Measurements from ENCODE around the gene CST1.
"Not testable (repeated sequence)": the region's sequence is repeated elsewhere in the genome, so short reads cannot be mapped to it uniquely, and the experiment has no call there.

The CST1 gene

GRCh38 chr20:23750786-23751185 lies at the start of gene CST1:
CST1 (minus strand) TSS chr20:23750935; CDS start chr20:23750866, 69 bp downstream.
- DNase-seq: not testable (repeated sequence)

GRCh38 chr20:23799216-23799847 lies 48.6 kb upstream of the CST1 start:
- DNase-seq: not testable (repeated sequence)

GRCh38 chr20:23795526-23795925 lies 44.8 kb upstream of the CST1 start:
- DNase-seq: no peak

GRCh38 chr20:23794841-23795240 lies 44.1 kb upstream of the CST1 start:
- no peak for DNase-seq

- no peak for DNase-seq
These were observed 43.3 kb upstream of the CST1 start for GRCh38 chr20:23794065-23794464.

GRCh38 chr20:23783447-23783846 lies 32.7 kb upstream of the CST1 start:
- DNase-seq: no peak

- DNase-seq: no peak
These were observed 31.7 kb upstream of the CST1 start for GRCh38 chr20:23782366-23782983.

GRCh38 chr20:23778676-23779075 lies 27.9 kb upstream of the CST1 start:
- DNase-seq: not testable (repeated sequence)

GRCh38 chr20:23777380-23777779 lies 26.6 kb upstream of the CST1 start:
- DNase-seq: not testable (repeated sequence)

GRCh38 chr20:23776067-23776771 lies 25.5 kb upstream of the CST1 start:
- DNase-seq: no peak

GRCh38 chr20:23774081-23774480 lies 23.3 kb upstream of the CST1 start:
- DNase-seq: no peak

GRCh38 chr20:23773579-23773978 lies 22.8 kb upstream of the CST1 start:
- DNase-seq: no peak

- no peak for DNase-seq
These were observed 22.4 kb upstream of the CST1 start for GRCh38 chr20:23773127-23773526.

GRCh38 chr20:23772074-23772473 lies 21.3 kb upstream of the CST1 start:
- no peak for DNase-seq

GRCh38 chr20:23770384-23770783 lies 19.6 kb upstream of the CST1 start:
- no peak for DNase-seq

GRCh38 chr20:23768520-23768919 lies 17.8 kb upstream of the CST1 start:
- DNase-seq: not testable (repeated sequence)

- no peak for DNase-seq
These were observed 15.8 kb upstream of the CST1 start for GRCh38 chr20:23766531-23766930.

- no peak for DNase-seq
These were observed 14.8 kb upstream of the CST1 start for GRCh38 chr20:23765578-23765977.

GRCh38 chr20:23764630-23765029 lies 13.9 kb upstream of the CST1 start:
- DNase-seq: not testable (repeated sequence)

GRCh38 chr20:23763345-23763744 lies 12.6 kb upstream of the CST1 start:
- DNase-seq: no peak

GRCh38 chr20:23759306-23759940 lies 8.7 kb upstream of the CST1 start:
- DNase-seq: no peak

GRCh38 chr20:23756792-23757191 lies 6.1 kb upstream of the CST1 start:
- not testable (repeated sequence) for DNase-seq

GRCh38 chr20:23755131-23755611 lies 4.4 kb upstream of the CST1 start:
- not testable (repeated sequence) for DNase-seq

Measured in NCI-H1436 treated with DMSO at 0.1 percent for 48 hours (cell line).